ENCODE results near the gene ANTXRL. TPM values are rescaled to one million over a fixed set of nuclear protein-coding genes. Genes with fewer than 3 reads are reported as not detected.
"Not testable (repeated sequence)": the region's sequence is repeated elsewhere in the genome, so short reads cannot be mapped to it uniquely, and the experiment has no call there.

Gene ANTXRL
- total RNA-seq, 4 donors from 2014 or later: not detected

- DNase-seq (ENCODE audit: low spot score in 2 of 2); H3K4me3 ChIP-seq (ENCODE audit: low read depth, poor library complexity, severe bottlenecking); intact Hi-C loops (cut with DNase I; ENCODE audit: low total_unique reads): not testable (repeated sequence)
- WGBS, 2 donors: 86% methylated on average over 8 of the region's 11 CpGs; no CpG with 5 or more reads in 1 of the 2 donors
These were observed 82.2 kb downstream of the ANTXRL start for GRCh38 chr10:46368956-46369355.

- H3K4me3 ChIP-seq (ENCODE audit: low read depth, poor library complexity, severe bottlenecking); intact Hi-C loops (cut with DNase I; ENCODE audit: low total_unique reads); DNase-seq (ENCODE audit: low spot score in 2 of 2): not testable (repeated sequence)
- 49 to 75% methylated on average over 2 to 3 of the region's 3 CpGs for WGBS, 2 donors
These were observed 87.6 kb downstream of the ANTXRL start for GRCh38 chr10:46374410-46374809.

GRCh38 chr10:46375406-46375805 is 88.6 kb downstream of the ANTXRL start, which contains the start of gene ANXA8L1:
ANXA8L1 (plus strand) TSS chr10:46375776; CDS start chr10:46375852, 76 bp downstream.
- DNase-seq (ENCODE audit: low spot score in 2 of 2); H3K4me3 ChIP-seq (ENCODE audit: low read depth, poor library complexity, severe bottlenecking); intact Hi-C loops (cut with DNase I; ENCODE audit: low total_unique reads): not testable (repeated sequence)
- WGBS, 2 donors: 40 to 85% methylated on average over 2 to 3 of the region's 11 CpGs

GRCh38 chr10:46377022-46377421 is 90.2 kb downstream of the ANTXRL start:
- intact Hi-C loops (cut with DNase I; ENCODE audit: low total_unique reads): not testable (repeated sequence)

GRCh38 chr10:46377651-46378050 is 90.9 kb downstream of the ANTXRL start:
- DNase-seq (ENCODE audit: low spot score in 2 of 2); H3K4me3 ChIP-seq (ENCODE audit: low read depth, poor library complexity, severe bottlenecking); intact Hi-C loops (cut with DNase I; ENCODE audit: low total_unique reads): not testable (repeated sequence)
- 86% methylated on average over 1 of the region's 4 CpGs; no CpG with 5 or more reads in 1 of the 2 donors for WGBS, 2 donors

More at GRCh38 chr10:46377022-46377421, 90.2 kb downstream of the ANTXRL start:
- WGBS, 2 donors: no CpG with 5 or more reads among the region's 1 CpG
- not testable (repeated sequence) for H3K4me3 ChIP-seq (ENCODE audit: low read depth, poor library complexity, severe bottlenecking); DNase-seq (ENCODE audit: low spot score in 2 of 2)

GRCh38 chr10:46378108-46378507 is 91.3 kb downstream of the ANTXRL start:
- 60% methylated on average over 2 of the region's 8 CpGs; no CpG with 5 or more reads in 1 of the 2 donors for whole genome bisulfite sequencing, 2 donors
- H3K4me3 ChIP-seq (ENCODE audit: low read depth, poor library complexity, severe bottlenecking); DNase-seq (ENCODE audit: low spot score in 2 of 2); intact Hi-C loops (cut with DNase I; ENCODE audit: low total_unique reads): not testable (repeated sequence)

- intact Hi-C loops (cut with DNase I; ENCODE audit: low total_unique reads); DNase-seq (ENCODE audit: low spot score in 2 of 2); H3K4me3 ChIP-seq (ENCODE audit: low read depth, poor library complexity, severe bottlenecking): not testable (repeated sequence)
- WGBS, 2 donors: 20 to 79% methylated on average over 1 to 2 of the region's 5 CpGs
These were observed 92.5 kb downstream of the ANTXRL start for GRCh38 chr10:46379233-46379848.

Other genes starting within 250 kb of the ANTXRL start
- 10 to 100 TPM in 2 of 4 donors, 1 to 10 TPM in 2; 5.5 to 46.7 (median 10.5) TPM for gene MSMB, start 240.7 kb upstream of the ANTXRL start, total RNA-seq
- 100 to 1,000 TPM; 232 to 368 (median 307) TPM for gene ANXA8L1, start 88.8 kb downstream of the ANTXRL start, total RNA-seq
- 1 to 10 TPM in 2 of 4 donors, not detected in 2; 1.9 to 3.5 TPM for gene NPY4R, start 179.0 kb downstream of the ANTXRL start, total RNA-seq

Measured in lower leg skin (tissue), 4 donors.